NCI-H2196 (cell line): ENCODE measurements around the gene AKT3.

Experiments used
- DNase-seq: peaks from one replicate; lab custom pipeline; 2025; ENCODE audit not compliant: unreplicated experiment; lab: John Stamatoyannopoulos, UW

Gene AKT3

GRCh38 chr1:243493156-243494129 lies 356.6 kb downstream of the AKT3 start:
- no peak for DNase-seq

- DNase-seq: no peak
These were observed 359.0 kb downstream of the AKT3 start for GRCh38 chr1:243490748-243491686.

GRCh38 chr1:243489681-243490546 lies 360.1 kb downstream of the AKT3 start:
- no peak for DNase-seq

DNA sequence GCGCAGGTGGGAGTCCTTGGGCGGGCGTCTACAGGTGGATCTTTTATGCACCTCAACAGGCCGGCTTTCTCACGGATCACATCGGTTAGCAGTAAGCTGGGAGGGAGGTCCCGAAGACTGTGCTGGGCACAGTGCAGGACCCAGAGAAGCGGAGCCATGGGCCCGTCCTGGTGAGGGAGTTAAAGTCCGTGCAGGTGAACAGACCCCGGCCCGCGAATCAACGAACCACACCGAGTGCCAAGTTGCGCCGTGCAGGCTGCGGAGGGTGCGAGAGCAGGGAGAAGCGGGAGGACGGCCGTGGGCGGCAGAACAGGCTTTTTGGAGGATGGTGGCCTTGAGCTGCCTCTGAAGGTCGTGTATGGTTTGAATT lies 360.9 kb downstream of the AKT3 start:
- DNase-seq: no peak

DNA sequence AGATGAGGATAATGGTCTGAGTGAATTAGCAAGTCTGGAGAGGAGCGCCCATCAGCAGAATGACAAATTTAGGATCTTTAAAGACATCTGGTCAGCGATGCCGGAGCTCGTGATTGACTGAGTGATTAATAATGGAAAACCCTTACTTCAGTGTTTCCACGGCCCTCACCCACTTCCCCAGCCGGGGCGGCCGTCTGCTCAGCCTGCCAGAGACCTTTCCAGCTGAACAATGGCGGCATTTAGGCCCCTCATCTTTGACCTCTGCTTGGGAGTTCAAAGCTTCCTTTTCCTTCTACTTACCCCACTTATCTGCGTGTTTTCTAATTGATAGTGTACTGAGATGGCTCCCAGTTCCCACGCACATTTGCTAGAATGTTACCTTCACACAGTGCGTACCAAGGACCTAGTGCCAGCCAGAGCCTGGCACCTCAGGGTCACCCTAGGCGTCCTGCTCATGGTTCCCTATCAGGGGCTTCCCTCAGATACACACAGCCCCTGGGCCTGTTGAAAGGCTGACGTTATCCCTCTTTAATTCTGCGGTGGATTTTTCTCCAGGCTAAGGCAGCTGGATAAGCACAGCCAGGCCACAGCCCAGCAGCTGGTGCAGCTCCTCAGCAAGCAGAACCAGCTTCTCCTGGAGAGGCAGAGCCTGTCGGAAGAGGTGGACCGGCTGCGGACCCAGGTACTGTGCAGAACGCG lies 361.4 kb downstream of the AKT3 start:
- no peak for DNase-seq

GRCh38 chr1:243487649-243488227 lies 362.3 kb downstream of the AKT3 start:
- DNase-seq: no peak

DNA sequence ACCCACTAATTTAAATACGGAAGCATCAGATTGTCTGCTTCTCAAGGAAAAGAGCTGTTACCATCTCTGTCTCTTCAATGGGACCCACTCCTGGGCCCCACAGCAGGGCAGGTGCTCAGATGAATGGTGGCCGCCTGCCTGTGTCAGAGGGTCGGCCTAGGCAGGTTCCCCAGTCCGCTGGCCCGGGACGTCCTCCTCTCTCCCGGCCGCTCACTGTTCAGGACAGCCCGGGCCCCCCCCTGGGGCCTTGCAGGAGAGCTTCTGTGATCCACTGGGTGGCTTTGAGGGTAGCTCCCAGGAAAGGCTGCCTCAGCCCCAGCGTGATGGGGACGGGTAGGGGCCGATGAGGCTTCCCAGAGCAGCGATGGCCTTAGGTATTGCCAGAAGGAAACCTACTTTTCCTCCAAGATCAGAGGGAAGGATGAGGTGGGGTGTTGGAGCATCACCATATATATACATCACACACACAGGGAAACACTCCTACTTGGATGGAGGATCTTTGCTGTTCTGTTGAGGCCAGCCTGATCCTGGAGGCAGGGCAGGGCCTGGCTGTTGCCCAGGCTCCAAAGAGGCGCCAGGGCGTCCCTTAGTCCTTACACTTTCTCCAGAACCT lies 362.9 kb downstream of the AKT3 start:
- no peak for DNase-seq

GRCh38 chr1:243483952-243484351 lies 366.1 kb downstream of the AKT3 start:
- DNase-seq: no peak

- no peak for DNase-seq
These were observed 366.8 kb downstream of the AKT3 start for GRCh38 chr1:243483071-243483771.

DNA sequence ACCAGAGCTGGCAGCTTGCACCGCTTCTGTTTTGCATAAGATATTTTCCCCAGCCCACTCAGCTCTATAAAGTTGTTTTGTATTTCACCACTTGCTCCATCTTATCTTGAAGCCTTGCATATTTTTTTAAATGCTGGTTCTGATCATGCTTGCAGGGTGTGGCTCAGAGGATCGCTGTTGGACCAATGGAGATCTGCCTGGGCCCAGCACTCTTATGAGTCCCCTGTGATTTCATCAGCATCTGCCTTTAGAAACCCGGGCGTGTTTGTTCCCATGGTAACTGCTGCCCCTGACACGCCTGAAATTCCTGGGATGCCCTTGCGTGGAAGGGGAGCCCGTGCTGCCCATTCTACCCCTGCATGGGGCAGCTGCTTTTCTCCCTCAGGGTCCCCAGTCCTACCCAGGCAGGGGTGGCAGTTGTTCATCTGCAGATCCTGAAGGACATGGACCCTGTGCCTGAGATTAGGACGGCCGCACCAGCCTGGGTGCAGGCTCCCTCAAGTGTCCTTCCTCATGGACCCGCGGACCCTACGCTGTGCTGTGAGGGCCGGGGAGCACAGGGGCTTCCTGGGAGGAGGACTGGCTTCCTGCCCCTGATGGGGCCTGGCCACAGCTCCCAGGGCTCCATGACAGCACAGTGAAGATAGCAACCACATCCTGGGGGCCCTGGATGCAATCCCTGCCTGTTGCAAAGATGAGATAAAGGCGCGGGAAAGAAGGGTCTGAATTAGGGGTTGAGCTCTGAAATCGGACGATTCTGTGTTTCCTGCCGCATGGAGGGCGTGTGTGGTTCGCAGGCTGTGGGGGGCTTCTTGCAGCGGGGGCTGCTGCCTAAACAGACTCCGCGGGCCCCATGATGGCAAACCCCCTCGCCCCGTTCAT lies 367.7 kb downstream of the AKT3 start:
- no peak for DNase-seq

GRCh38 chr1:243481101-243481500 lies 368.9 kb downstream of the AKT3 start:
- no peak for DNase-seq

- DNase-seq: no peak
These were observed 372.2 kb downstream of the AKT3 start for GRCh38 chr1:243477731-243478290.

GRCh38 chr1:243475966-243476365 lies 374.1 kb downstream of the AKT3 start:
- DNase-seq: no peak

DNA sequence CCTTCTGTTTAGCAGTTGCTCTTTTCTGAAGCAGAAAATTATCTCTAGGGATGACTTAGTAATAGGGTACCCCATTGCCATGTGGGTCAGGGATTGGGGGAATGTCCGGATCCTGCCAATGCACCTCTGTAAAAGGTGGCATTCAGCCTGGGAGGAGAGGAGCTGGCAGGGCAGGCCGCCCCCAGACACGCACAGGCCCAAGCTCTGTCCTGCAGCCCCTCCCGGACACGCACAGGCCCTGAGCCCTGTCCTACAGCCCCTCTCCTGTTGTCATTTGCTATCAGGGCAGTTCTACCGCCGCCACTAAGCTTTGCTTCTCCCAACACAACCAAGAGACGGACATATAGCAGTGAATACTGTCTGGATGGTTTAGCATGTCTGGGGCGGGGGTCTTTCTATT lies 375.1 kb downstream of the AKT3 start:
- no peak for DNase-seq

DNA sequence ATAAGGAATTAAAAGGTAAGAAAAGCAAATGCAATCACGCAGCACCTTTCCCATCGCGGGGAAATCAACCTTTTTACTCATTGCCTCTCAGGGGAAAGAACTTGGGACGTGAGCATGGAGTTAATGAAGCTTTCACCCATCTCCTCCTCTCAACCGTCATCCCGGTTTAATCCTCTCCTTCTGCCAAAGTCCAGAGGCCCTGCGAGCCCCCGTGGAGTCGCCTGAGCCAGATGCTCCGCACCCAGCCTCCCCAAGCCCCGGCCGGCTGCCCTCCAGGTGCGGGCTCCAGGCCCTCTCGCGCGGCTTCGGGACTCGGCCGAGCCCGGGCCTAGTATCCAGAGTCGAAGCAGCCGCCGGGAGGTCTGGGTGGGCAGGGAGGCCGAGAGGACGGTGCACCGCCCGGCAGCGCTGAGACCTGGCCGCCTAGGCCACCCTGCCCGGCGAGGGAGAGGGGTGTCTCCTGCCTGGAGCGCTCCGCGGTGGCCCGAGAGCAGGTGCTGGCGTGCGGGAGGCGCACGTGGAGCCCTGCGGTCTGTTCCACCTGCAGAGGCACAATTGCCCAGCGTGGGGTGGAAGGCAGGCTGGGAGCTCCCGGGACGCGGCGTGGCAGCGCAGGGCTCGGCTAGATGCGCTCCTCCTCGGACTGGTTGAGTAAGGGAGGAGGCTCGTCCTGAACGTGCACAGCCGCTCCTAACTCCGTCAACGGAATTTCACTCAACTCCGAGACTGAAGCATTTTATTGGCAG lies 375.7 kb downstream of the AKT3 start:
- DNase-seq: no peak

- no peak for DNase-seq
These were observed 376.6 kb downstream of the AKT3 start for GRCh38 chr1:243473227-243474135.
